NCI-H2081 treated with DMSO at 0.1 percent for 48 hours (cell line): ENCODE data around the gene KCNQ1.

Source experiments
- DNase-seq: peaks from one replicate; lab custom pipeline; 2025; lab: John Stamatoyannopoulos, UW

KCNQ1 gene

DNA sequence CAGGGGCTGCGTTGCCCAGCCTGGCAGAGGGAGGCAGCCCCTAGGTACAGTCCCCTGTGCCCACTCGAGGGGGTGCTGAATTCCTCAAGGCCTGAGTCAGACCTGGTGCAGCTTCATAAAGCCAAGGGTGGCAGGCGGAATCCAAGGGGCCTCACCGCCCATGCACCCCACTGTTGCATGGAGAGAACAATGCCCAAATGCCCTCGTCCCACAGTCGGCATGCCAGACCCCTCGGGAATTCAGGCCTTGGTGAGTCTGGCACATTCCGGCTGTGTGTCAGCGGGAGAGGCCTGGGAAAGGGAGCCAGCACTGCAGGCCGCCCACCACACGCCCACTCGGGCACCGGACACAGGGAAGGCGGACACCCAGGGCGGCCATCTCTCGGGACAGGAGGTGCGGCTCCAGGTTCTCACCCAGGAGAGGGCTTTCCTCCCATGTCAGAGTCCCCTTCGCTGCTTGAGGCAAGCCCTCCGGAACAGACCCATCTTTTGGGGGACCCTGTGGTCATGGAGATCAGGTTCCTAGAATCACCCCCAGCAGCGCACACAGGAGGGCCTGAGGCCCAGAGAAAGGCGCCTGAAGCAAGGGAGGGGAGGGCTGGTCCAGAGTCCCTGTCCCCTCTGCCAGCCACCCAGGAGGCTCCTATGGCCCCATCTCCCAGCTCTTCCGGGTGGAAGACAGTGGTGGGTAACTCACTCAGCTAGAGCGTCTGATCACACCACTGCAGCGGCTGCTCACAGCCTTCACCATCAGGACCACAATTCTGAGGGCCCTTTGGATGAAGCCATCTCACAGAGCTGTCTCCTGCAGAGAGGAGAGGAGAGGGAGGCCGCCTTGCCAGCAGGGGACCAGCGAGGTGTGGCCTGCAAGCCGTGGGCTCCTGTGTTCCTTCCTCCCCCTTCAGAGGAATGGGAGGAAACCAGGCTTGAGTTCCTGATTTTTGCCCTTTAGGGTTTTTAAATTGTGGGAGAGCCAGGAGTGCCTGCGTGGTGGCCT is 286.6 kb downstream of the KCNQ1 start:
- DNase-seq = no peak

DNA sequence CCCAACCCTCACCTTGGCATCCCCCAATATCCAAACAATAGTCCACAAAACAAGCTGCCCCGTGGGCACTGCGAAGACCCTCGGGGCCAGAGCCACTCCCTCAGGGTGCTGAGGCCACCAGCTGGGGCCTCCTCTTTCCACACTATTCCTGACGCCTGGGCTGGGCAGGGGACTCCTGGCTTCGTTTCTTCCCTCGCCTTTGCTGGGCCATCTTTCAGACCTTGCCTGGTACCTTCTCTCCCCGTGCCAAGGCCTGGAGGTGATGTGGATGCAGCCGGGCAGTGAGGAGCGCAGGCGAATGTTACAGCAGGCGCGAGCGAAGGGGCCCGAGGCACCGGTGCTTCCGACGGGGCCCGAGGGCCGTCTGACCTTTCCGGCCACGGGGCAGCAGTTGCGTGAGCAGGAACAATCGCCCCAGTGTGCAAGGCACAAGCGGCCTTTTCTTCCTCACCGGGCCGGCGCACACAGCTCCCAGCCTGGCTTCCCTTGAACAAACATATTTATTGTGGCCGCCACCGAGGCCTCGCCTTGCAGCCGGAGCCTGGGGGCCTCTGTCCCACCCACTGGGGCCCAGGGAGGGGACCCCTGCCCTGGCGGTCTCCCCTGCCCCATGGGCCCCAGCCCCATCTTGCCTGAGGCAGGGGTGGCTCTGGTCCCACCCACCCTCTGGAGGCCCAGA is 287.6 kb downstream of the KCNQ1 start:
- DNase-seq = no peak

DNA sequence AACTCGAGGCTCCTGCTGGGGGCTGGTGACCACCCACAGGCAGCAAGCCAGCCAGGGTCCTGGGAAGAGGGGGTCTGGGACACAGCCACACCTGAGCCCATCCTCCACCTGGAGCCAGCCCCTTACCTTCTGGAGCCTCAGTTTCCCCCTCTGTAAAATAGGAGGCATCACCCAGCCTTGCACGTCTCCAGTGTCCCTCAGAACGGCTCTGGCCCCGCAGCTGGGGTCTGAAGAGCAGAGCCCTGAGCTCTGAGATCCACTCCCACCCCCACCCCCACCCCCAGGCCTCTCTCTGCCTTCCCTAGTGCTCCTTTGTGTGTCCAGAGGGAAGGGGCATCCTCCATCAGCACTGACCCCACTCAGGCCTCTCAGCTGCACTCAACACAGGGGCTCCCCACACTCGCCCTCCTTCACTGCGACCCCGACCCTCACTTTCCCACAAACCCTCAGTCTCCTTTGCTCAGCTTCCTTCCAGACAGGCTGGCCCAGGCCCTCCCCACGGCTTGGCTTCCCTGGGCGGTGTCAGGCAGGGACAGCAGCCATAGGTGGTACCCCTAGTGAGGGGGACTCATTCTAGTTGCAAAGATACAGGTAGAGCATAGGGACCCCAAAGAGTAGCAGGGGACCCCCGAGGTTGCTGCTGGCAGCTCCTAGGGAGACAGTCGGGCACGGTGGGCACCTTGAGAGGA is 288.3 kb downstream of the KCNQ1 start:
- DNase-seq = no peak

DNA sequence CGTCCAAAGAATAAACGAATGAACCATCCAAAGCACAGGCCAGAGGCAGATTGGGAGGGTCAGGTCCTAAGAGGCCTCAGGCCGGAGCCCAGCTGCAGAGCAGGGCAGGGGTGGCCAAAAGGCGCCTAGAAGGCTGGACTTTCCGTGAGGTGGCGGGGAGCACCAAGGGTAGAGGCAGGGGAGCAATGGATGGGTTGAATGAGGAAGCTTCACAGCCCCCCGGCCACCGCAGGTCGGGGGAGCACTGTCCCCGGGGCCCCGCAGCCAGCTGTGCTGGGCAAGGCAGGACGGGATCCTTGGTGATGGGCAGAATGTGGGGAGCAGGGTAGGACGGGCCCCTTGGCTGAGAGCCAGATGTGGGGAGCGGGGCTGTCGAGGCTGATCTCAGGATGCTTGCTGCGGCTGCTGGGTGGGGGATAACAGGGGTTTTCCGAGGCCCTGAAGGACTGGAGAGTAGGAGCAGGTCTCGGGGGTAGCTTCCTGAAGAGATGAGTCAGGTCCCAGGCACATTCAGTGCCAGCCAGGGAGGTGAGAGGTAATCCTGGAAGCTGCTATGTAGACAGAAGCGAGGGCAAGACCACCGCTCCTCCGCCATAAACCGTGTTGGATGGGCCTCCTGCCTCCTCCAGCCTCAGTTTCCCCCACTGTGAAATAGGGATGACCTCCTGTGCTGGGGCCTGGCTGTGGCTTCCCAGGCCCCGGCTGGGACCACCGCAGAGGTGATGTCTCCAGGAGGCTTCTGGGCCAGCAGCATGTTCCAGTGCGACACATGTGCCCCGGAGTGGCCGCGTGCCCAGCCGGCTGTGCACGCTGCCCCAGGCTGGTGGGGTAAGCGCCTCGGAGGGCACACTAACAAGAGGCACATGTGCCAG is 289.6 kb downstream of the KCNQ1 start:
- no peak for DNase-seq

DNA sequence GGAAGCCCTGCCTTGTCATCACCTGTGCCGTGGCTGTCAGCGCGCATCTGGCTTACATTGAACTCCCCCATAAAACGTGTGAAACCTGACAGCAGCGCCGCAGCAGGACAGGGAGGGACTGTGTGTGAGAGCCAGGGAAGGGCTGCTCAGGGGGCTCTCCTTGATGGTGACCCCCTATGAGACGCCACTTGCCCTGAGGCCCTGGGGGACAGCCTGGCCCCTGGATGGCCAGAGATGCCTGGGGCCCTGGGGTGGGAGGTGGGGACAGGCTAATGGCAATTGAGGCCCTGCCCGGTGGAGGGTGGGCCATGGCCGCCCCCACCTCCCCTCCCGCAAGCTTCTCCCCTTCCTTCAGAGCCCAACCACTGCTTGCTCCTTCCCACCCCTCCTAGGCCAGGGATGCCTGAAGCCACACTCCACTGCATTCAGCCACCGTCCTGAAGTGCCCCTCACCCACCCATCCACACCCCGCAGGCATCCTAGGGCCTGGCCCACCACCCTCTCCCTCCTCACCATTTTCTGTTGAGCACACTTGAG is 290.3 kb downstream of the KCNQ1 start:
- no peak for DNase-seq

DNA sequence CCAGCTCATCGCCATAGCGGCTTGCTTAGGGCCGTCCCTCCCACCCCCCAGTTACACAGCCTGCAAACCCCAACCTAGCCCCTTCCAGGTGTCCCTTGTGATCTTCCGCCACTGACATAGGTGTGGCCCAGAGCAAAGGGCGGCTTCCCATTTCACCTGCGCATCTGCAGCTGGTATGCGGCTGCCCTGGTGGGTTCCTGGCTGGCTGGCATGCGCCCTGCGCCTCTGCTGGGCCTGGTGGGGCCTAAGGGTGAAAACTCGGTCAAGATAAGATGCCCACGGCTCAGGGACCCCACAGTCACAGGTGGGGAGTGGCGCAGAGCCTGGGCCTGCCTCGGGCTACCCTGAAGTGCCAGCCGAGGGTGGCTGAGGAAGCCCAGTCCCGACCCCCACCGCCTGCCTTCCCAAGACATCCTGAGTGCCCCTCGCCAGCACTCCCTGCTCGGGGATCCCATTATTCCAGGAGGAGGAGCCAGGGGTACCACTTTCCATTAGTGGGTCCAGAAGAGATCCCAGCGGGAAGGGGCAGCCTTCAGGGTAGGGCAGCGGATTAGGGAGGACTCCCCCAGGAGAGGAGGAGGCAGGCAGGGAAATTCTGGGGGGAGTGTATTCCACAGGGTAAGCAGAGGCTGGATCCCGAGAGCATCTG is 291.9 kb downstream of the KCNQ1 start:
- DNase-seq = no peak

DNA sequence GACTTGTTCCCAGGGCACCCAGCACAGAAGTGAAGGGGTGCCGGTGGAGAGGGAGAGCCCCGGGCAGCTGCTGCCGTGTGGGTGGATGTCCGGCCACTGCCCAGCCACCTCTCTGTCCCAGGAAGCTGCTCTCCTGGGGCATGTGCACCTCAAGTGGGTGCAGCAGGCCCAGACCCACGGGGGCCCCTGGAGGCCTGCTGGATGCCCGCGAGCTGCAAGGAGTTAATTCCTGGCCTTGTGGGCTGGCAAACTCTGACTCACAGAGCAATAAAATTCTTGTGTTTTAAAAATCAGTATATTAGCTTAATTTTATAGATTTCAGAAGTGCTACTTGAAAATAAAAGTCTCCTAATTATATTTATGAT is 292.4 kb downstream of the KCNQ1 start:
- DNase-seq = no peak

DNA sequence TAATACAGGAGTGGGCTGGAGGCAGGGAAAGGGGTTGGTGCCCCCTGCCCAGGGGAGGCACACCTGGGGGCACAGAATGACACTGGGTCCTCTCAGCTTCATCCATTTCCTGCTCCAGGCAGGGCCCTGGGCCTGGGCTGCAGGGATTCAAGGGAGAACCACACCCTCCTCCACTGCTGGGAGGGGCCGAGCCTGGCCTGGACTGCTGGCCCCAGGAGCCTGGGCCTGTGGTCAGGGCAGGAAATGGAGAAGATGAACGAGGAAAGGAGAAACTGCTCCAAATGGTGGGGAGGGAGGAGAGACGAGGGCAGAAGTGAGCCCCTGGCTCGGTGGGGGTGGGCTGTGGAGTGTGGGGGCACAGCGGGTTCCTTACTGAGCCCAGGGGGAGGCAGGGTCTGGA is 293.1 kb downstream of the KCNQ1 start:
- no peak for DNase-seq

DNA sequence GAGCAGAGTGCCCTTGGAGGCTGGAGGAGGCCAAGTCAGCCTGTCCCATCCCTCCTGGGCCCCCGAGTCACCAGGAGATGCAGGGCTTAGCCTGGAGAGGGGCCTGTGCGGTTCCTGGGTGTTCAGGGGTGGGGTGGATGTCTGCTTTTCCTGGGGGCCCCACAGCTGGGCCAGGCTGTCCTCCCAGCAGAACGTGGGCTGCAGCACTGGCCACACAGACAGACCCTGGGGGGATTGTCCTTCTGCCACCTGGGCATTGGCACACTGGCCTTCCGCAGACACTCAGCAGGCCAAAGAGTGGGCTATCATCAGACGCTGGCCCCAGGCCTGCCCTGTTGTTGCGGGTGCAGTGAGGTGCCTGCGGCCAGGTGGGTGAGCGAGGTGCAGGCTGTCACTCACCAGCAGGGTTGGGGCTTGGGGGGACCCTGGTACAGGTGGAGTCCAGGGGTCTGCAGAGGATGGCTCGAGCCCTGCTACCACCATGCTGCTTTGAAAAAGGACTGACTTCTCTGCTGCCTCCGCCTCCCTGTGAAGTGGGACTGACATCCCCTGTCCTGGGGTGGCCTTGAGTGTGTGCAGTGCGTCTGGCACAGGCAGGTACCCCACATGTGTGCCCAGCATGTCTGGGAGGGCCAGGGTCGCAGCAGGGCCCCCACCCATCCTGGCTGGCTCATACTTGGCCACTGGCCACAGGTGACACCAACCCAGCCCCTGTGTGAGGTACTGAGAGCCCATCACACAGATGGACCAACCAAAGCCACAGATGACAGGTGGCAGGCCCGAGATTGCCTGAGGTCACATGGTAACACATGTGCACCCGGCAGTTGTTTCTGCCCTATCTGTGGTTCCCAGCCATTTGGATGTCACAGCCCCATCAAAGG is 294.0 kb downstream of the KCNQ1 start:
- no peak for DNase-seq

DNA sequence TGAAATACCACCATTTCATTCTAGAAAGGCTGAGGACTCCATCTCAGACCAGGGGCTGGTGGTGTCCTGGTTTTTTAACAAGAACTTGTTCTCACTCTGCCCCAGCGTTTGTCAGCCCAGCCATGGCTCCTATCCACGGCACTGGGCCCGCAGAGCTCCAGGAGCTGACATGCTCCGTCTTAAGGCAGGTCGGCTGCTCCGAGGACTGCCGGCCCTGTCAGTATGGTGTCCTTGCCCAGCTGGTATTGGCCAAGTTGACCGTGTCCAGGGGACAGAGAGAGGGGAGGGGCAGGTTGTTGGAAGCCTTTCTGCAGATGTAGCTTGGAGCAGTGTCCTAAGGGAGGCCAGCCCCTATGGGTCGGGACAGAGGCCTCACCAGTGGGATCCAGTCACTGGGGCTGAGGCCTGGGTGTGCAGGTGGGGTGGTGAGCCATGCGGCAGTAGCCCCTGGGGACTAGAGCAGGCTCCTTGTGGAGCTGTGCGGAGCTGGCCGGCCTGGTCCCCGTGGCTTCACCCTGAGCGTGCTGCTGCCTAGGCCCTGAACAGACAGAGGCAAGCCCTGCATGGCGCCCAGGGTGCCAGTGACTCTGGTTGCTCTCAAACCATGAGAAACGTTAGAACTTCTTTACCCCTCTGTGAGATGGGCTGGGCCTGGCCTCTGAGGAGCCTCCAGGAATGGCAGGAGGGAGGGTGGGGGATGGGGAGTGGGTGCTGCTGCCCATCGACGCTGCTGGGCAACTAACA is 294.9 kb downstream of the KCNQ1 start:
- DNase-seq = no peak

DNA sequence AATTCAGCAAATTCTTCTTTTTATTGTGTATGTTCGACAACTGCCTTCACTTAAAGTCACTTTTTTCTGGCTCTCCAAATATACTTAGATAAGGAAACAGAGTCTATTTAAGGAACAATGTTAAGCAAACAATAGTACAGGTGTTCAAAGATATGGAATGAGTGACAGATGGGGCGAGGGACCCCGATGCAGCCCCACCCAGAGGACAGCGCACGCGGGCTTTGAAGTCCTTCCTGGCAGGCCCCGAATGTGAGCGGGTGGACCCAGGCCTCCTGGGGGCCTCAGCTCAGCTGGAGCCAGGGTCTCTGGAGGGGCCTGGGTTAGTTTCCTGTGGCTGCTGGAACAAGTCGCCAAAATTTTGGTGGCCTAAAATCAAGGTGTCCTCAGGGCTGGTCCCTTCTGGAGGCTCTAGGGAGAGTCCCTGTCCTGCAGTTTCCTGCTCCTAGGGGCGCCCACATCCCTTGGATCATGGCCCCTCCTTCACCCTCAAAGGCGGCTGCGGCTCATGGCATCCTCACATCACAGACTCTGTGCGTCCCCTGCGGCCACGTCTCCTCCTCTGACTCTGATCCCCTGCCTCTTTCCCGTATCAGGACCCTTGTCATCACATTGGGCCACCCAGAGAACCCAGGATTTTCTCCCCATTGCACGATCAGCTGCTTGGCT is 295.6 kb downstream of the KCNQ1 start:
- DNase-seq = no peak

DNA sequence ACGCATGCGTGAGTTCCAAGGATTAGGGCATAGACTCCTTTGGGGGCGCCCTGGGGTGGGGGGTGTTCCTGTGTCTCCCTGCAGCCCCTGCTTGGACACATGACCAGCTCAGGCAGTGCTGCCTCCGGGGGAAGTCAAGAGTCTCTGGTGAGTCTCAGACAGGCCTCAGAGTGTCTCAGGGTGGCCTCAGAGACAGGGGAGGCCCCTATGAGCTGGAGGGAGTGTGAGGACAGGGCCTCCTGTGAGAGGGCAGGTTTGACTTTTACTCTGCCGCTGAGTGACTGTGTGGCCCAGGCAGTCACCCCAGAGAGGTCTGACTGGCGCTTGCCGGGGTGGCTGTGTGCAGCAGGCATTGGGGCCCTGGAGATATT is 296.2 kb downstream of the KCNQ1 start:
- no peak for DNase-seq

DNA sequence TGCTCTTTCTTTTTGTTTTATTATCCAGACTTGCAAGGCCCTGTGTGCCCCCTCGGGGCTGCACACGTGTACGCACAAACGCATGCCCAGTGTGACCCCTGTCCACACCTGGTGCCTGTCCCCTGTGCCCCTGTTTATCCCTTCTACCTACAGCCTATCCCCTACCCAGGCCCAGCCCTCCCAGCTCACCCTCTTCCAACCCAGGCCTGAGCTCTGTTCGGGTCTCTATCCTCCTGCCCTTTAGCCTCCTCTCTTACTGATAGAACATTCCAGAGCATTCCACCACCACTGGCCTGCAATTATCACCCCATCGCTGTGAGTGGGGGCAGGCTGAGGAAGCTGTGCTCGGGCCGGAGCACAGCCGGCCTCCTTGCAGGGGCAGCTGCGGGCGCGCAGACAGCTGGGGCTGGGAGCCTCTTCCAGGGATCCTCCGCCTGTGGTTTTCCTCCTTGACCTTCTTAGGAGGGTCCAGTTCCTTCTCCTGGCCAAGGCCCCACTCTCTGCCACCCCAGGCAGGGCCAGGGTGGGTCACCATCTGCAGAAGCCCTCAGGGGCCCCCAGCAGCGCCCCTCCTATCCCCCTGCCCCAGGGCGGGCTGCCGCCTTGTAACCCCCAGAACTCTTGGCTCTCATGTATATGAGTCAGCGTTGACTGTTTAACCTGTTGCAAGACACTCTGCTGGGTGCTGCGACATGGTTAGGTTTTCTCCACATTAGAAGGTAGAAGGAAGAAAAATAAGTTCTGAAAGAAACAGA is 296.7 kb downstream of the KCNQ1 start:
- no peak for DNase-seq

DNA sequence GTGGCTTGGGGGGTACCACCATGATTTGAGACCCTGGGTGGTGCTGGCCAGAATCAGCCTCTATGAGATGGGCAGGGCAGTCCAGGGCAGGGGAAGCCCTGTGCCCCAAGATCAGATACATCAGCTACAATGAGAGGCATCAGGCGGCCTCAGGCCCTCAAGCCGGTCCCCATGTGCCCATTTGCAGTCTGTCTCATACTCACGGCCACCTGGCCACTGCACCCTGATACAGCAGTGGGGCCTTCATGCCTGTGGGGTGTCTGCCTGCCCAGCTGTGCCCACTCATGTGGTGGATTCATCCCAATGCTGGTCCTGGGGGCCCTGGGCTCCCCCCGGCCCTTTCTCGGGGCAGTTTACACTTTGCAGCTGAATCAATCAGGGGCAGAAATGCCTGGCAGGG is 297.4 kb downstream of the KCNQ1 start:
- DNase-seq = no peak

DNA sequence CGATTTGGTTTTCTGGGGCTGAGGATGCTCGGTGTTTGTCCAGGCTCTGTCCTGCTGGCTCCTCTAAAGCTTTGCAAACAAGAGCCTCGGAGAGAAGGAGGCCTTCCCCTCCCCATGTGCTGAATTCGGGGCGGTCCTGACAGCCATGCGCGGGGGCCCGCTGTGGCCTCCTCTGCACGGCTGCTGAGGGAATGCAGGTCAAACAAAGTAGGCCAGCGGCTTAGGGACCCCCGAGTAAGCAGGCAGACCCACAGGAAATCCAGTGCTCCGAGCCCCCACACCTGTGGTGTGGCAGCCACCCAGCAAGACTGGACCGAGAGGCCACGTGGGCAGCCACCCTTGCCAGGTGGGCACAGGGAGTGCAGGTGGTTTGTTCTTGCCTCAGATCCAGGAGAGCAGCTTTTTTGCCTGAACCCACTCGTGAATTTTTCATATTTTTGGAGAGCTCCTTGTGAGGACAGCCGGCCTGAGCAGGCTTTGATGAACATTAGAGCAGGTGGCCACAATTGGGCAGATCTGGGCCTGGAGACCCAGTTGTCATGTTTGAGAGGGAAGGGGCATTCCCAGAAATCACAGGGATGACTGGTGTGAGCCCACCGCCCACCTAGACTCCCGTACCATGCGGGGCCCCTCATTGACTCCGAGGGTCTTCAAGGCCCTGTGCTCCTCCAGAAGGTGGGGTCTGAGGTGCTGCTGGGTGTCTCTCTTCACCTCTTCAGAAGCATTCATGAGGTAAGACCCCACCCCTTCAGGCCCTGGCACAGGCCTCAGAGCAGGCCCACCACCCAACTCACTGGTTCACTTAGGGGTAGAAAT is 298.0 kb downstream of the KCNQ1 start:
- DNase-seq = no peak

DNA sequence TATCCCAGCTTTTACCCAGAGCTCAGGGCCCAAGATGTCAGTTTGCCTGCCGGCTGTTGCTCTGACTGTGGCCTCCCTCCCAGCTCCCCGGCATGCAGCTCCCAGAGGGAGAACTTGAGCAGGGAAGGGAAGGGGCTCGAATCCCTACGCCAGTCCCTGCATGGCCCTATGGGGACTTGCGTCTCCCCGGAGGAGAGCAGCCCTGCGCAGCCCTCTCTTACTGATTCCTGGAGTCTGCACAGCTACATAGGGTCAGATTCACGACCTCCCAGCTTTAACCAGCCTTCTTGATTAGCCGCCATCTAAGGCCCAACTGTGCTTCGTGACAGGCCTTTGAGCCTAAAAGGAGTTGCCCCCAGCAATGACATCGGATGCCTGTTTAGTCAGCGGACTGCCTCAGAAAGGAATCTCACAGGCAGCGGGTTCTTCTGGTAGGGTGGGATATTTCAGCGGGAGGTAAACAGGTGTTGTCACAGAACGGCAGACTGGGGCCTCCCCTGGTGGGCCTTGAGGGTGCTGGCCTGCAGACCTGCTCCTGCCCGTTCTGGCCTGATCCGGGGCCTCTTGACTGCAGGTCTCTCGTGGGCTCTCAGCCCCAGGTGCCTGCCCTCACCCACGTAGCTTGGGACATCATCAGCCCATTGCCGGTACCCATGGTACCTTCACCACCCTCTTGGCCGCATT is 298.8 kb downstream of the KCNQ1 start:
- DNase-seq = no peak

DNA sequence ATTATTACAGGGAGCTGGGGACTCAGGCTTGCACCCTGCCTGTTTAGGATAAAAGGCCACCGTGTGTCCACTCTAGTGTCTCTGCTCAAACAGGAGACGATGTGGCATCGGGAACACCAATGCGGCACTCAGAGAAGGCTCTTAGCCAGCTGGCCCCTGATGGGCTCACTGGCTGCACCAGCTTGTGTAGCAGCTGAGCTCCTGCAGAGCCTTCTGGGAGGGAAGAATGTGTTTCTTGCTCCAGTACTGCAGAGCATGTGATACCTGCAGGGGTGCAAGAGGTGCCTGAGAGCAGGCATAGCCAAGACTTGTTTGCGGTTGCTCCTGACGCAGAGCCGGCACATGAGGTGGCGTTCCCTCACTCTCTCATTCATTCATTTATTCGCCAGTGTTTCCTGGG is 299.4 kb downstream of the KCNQ1 start:
- no peak for DNase-seq
